HG02870 (cell line): ENCODE data around the gene LCLAT1.
"Not testable (repeated sequence)": the region's sequence is repeated elsewhere in the genome, so short reads cannot be mapped to it uniquely, and the experiment has no call there.

Source experiments
- ATAC-seq: cut with Tn5 transposase; IDR thresholded peaks from one replicate; pipeline ENCODE4 v1.9.1; 2021; ENCODE audit warnings: mild to moderate bottlenecking, moderate library complexity; ENCODE audit not compliant: unreplicated experiment

Gene LCLAT1

GRCh38 chr2:30583204-30583749 lies 136.2 kb downstream of the LCLAT1 start:
- ATAC-seq: no peak

- peak; percentile 67 for ATAC-seq
These were observed 137.1 kb downstream of the LCLAT1 start for GRCh38 chr2:30584116-30584515.

DNA sequence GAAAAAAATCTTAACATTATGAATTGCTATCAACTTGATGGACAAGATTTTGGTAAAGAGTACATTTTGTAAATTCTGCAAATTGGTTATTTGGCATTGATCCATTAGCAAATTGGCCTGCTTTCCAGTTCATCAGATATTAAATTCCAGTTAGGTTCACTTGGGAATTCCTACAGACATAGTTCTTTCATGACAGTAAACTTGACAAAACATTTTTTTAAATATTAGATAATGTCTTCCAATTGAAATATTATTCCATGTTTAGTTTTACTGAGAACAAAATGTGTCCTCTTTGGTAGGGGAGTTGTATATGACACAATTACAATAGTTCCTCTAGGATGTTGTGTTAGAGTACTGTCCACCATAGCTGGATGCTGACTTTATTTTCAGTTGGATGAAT lies 141.9 kb downstream of the LCLAT1 start:
- ATAC-seq: no peak

GRCh38 chr2:30590407-30590806 lies 143.4 kb downstream of the LCLAT1 start:
- ATAC-seq: no peak

DNA sequence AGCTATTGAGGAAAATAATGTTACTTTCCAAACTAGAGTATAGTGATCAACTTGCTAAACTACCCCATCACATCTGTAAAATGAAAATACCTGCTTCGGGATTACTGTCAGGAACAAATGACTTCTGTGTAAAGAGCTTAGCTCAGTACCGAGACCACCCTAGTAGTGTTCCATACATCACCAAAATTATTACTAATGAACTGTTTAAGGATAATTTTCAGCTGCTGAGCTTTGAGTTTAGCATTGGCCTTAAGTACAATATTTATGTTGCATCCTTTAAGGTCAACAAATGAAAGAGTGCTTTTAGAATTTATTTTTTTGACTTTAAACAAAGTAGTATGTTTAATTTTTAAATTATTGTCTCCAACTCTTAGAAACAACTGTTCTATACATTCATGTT lies 144.1 kb downstream of the LCLAT1 start:
- ATAC-seq: no peak

DNA sequence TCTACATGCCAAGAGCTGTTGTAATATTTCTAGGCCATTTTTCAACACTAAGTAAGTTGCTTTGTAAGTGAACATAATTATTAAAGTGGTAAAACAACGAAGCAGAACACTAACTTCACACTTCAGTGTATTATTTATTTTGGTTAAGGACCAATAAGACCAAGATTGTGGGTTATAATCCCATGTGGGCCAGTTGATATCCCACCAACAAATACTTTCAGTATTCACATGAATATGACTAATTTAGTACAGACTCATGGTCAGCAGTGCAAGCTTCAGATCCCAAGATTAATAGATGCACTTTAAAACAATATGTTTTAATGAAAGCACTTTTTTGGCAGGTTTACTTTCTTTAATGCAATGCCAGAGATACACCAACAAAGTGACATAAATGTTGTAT lies 154.3 kb downstream of the LCLAT1 start:
- no peak for ATAC-seq

DNA sequence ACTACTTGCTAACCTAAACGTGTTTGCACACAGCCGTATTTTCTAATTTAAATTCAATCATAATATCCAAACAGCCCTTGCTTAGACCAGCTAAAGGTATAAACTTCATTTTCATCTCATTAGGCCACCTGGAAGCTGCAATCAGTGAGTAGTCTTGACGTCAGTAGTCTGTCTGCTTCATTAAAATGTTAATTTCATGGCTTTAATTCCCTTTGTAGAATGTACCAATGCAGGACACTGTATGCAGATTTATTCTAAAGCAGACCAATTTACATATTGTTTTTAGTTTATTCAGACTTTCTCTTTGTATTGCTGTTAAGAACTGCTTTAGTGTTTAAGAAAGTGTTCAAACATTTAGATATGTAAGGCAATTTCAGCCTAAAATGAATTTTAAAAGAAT lies 158.2 kb downstream of the LCLAT1 start:
- no peak for ATAC-seq

- ATAC-seq: no peak
These were observed 161.6 kb downstream of the LCLAT1 start for GRCh38 chr2:30608643-30609042.

DNA sequence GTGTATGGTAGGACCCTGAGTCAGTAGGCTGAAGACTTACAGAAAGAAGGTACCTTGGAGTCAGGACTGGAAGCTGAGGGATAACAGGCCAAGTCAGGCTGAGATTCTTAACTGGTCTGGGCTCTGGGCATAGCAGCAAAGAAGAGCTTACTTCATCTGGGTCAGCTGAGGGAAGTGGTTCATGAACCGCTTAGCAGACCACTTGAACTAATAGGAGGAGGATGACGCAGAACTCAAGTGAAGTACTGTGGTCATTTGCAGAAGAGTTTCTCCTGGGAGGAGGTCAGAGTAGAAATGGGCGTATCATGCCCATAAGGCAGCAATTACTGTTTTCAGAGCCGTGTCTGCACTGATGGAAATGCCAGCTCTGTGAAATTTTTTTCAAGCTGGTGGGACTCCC lies 164.5 kb downstream of the LCLAT1 start:
- no peak for ATAC-seq

DNA sequence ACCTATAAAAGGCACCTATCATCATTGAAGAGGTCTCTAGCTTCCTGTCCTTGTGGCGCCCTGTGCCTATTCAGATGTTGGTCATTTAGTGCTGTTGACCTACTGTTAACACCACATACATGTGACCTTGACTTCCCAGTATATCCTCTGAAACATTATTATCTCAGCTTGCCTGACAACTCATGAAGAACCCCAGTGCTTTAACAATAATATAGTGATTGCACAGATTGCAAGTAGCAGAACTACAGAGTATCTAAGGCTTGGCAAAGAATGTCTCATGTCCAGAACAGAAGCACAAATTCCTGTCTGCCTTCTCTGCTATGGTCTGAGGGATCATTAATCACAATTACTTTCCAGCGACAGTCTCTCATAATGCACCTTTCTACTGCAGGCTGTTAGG lies 165.3 kb downstream of the LCLAT1 start:
- ATAC-seq: no peak

DNA sequence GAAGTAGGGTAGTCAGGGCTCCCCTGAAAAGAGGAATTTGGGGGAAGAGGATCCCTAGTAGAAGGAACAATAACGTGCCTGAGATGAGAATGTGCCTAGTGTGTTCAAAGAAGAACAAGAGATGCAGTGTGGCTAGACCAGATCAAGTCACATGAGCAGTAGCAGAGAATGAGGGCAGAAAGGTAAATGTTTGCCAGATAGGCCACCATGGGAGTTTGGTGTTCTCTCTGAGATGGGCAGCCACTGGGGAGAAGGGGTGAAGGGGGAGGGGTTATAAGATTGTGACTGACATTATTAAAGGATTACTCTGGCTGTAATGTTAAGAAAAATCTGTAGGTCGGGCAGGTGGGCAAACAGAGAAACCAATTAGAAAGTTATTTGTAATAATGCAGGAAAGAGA lies 166.0 kb downstream of the LCLAT1 start:
- no peak for ATAC-seq

- not testable (repeated sequence) for ATAC-seq
These were observed 167.2 kb downstream of the LCLAT1 start for GRCh38 chr2:30614227-30614626.

DNA sequence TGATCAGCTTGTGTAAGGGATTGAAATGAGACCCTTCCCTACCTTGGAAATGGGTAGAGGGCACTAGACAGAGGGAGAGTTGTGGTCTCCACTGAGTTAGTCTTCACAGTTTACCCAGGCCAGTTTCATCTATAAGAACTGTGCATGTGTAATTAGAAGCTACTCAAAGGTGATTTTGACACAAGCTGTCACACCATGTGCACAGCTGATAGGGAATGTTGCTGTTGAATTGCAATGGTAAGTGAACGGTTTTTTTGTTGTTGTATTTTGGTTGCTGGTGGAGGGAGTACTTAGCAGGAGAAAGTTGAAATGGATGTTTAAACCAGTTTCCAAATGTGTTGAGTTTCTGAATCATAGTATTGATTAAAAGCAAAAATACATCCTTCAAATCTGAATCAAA lies 168.9 kb downstream of the LCLAT1 start:
- ATAC-seq: no peak

DNA sequence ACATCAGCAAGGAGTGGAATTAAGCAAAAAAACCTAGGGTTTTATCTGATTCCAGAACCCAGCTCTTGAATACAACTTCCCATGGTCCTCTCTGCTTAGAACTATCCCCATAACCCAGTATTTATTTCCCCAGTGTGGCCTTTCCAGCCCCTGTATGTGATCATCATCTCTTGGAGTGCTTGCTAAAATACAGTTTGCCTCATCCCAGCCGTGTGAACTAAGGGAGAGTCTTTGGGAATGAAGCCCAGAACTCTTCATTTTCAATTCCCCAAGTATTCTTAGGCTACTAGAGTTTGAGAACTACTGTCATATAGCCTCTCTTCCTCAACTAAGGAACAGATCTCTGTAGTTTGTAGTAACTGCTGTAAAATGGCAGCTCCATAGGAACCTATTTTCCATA lies 173.1 kb downstream of the LCLAT1 start:
- ATAC-seq: no peak

GRCh38 chr2:30621836-30622235 lies 174.8 kb downstream of the LCLAT1 start:
- ATAC-seq: no peak

GRCh38 chr2:30622452-30622851 lies 175.4 kb downstream of the LCLAT1 start:
- no peak for ATAC-seq

DNA sequence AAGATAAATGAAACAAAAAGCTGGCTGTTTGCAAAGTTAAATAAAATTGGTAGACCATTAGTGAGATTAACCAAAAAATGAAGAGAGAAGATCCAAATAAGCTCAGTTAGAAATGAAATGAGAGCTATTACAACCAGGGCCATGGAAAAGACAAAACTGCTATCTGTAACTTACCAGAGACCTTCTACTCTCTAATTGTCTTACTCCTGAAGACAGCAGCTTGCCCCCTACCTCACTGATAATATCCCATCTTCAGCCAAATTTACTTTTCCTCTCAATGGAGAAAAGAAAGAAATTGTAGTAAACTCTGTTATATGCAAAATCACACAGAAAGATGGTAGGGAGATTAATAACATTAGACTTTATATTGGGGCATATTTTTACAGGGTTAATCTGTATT lies 178.2 kb downstream of the LCLAT1 start:
- no peak for ATAC-seq

DNA sequence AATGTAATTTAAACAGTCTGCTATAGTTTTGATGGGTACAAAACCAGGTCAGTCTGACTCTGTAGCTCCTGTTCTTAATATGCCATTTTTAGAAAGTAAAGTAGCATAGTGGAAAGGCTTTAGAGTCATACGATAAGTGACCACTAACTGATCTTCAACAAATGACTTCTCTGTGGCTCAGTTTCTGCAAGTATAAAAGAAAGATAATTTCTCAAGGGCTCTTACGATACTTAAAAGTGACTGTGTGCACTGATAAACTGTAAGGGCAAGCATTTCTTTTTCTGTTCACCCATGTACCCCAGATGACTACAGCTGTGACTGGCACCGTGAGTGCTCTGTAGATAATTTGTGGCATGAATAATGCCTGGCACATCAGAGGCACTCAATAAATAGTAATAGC lies 178.7 kb downstream of the LCLAT1 start:
- no peak for ATAC-seq

- ATAC-seq: no peak
These were observed 179.4 kb downstream of the LCLAT1 start for GRCh38 chr2:30626397-30626796.

DNA sequence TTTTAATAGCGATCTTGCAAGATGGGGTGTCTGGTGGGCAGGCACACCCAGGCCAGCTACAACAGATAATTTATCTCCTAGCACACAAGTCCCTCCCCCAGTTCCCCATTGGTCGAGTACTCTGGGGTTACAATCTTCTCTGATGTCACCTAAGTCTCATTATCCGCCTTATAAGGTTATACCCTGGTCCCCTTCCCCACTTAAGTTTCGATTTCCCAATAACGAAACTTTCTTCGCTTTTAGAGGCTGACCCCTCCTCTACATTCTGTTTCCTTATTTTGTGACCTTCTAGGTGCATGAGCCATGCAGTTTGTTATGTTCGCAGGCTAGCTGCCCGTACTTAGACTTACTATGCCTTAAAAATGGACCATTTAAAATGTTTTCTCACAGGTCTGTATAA lies 180.1 kb downstream of the LCLAT1 start:
- no peak for ATAC-seq

- ATAC-seq: no peak
These were observed 181.3 kb downstream of the LCLAT1 start for GRCh38 chr2:30628341-30628740.

- no peak for ATAC-seq
These were observed 182.8 kb downstream of the LCLAT1 start for GRCh38 chr2:30629866-30630265.

GRCh38 chr2:30631051-30631671 lies 184.1 kb downstream of the LCLAT1 start:
- ATAC-seq: peak; percentile 65
